Spleen (tissue), 11 donors: ENCODE data around the gene KIF16B. TPM values are rescaled to one million over a fixed set of nuclear protein-coding genes. Genes with fewer than 3 reads are reported as not detected.

Source experiments
- DNase-seq: peaks from one replicate; pipeline ENCODE4 v3.0.0-alpha.2; 2020
- H3K27ac ChIP-seq, 8 donors: fragments of 200-600 bp; sonication (generic) in 7 of 8; 1 replicate in 4 of 8; 2 replicates in 4 of 8; pipeline versions ENCODE4 v1.5.0 to v1.8.0; 2016 to 2021; ENCODE audit warnings: inconsistent platforms in 4 of 8, mild to moderate bottlenecking in 4 of 8, moderate library complexity in 1 of 8
- H3K27me3 ChIP-seq, 7 donors: fragments of 200-600 bp; sonication (generic) in 6 of 7; replicated peaks in 1 of 7; 1 replicate in 4 of 7; 2 replicates in 3 of 7; pipeline versions ENCODE4 v1.5.0 to v1.8.0; 2016 to 2021; ENCODE audit warnings: inconsistent platforms in 3 of 7, mild to moderate bottlenecking in 1 of 7
- H3K36me3 ChIP-seq, 6 donors: fragments of 200-600 bp; sonication (generic) in 5 of 6; 1 replicate in 4 of 6; 2 replicates in 2 of 6; pipeline versions ENCODE4 v1.5.0 to v1.8.0; 2016 to 2021; ENCODE audit warnings: inconsistent platforms in 2 of 6
- H3K4me1 ChIP-seq, 6 donors: fragments of 200-600 bp; sonication (generic) in 5 of 6; 1 replicate in 3 of 6; 2 replicates in 3 of 6; pipeline versions ENCODE4 v1.5.0 to v1.8.0; 2016 to 2021; ENCODE audit warnings: inconsistent platforms in 3 of 6
- H3K4me3 ChIP-seq, 8 donors: fragments of 200-600 bp; sonication (generic) in 7 of 8; 1 replicate in 4 of 8; 2 replicates in 4 of 8; pipeline versions ENCODE4 v1.5.0 to v1.8.0; 2016 to 2021; ENCODE audit warnings: inconsistent platforms in 4 of 8, mild to moderate bottlenecking in 4 of 8, moderate library complexity in 2 of 8
- H3K9me3 ChIP-seq, 8 donors: fragments of 200-600 bp; sonication (generic) in 7 of 8; 1 replicate in 4 of 8; 2 replicates in 4 of 8; pipeline versions ENCODE4 v1.5.0 to v1.8.0; 2016 to 2021; ENCODE audit warnings: inconsistent platforms in 4 of 8
- POLR2A ChIP-seq, 3 donors: fragments of 450-650 bp; IDR thresholded peaks; one replicate each; pipeline ENCODE4 v1.5.1; 2017; ENCODE audit warnings: antibody characterized with exemption in 3 of 3, mild to moderate bottlenecking in 1 of 3
- POLR2AphosphoS5 ChIP-seq, 3 donors: sonication (generic); formaldehyde crosslinking; IDR thresholded peaks; one replicate each; pipeline ENCODE4 v1.5.1; 2017; ENCODE audit warnings: antibody characterized with exemption in 3 of 3
- WGBS, 5 donors: extraction: QIAGEN DNeasy Blood & Tissue Kit in 3 of 5; methylation state at CpG; one replicate each; pipeline versions ENCODE4 v1.1.5 to v1.1.7; 2013 to 2018; 5-methylcytosine and 5-hydroxymethylcytosine counted together
- intact Hi-C: fragments of 100-400 bp; cut with DNase I; formaldehyde crosslinking; loops from one replicate; pipeline ENCODE4 v1.15.0; 2023; ENCODE audit warnings: low total_unique reads
- polyA plus RNA-seq, 3 donors: library from polyadenylated mRNA; stranded (reverse); fragments of 200-250 nt; gene quantifications; one replicate each; pipeline ENCODE4 v1.2.1, GENCODE V29; 2013
- total RNA-seq, 7 donors: library from RNA; depleted of rRNA in 3 of 7; stranded (reverse); fragments of >200 nt in 3 of 7; fragmentation: NEBNext Ultra II Directional in 4 of 7; extraction: Animal tissue kit (Norgen Biotek cat#: 25700) in 4 of 7; gene quantifications; one replicate each; pipeline versions ENCODE4 v1.1.0 to v1.2.1, GENCODE V29; 2016 to 2021
- TF ChIP-seq, protein P1 (sequence below), 11 experiments: fragments of 200-600 bp in 7 of 11; fragments of 450-650 bp in 4 of 11; sonication (generic) in 4 of 11; IDR thresholded peaks in 8 of 11; conservative IDR thresholded peaks in 3 of 11; 1 replicate in 7 of 11; 2 replicates in 4 of 11; pipeline versions ENCODE4 v1.4.0 to v1.8.0; 2016 to 2021; ENCODE audit warnings: antibody characterized with exemption in 11 of 11, inconsistent platforms in 4 of 11, mild to moderate bottlenecking in 1 of 11
- donor health status: healthy with polysubstance abuse.
- donor health status: DM: no; HTN: no; CAD: no; lungs with moderate emphysema.
- donor health status: DM: no; HTN: no; CAD: no.
- donor health status: Bipolar disorder and iron deficiency.
- donor health status: healthy.
- donor health status: DM: no; HTN: no; CAD: no.
- donor health status: DM: yes; HTN: yes; CAD: no.

KIF16B gene
- total and polyA plus RNA-seq, 10 donors: 3.0 to 30.1 (median 21.2) TPM

DNA sequence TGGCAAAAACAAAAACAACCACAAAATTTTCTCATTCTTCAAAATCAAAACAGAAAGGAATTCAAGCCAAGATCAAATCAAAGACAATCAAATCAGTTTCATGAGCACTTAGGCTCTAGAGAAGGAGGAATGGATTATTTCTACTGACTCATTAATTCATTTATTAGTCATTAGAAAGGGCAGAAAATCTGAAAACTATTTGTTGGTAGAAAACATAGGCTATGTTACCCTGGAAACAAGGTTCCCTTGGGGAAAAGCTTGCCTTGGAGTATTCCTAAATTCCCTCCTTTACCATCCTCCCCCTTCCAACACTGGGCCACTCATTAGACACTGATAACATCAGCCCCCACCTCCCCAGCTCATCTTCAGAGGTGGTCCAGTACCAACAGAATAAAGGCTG lies 17.5 kb downstream of the KIF16B start:
- Histone ChIP-seq H3K4me1 (peaks cover 0 to 14% (median 5%) of the 10 kb centered on the region in 6 donors), H3K36me3 (no peaks in the 10 kb centered on the region), H3K27ac (no peak overlapping the region), H3K9me3 (peaks cover 0 to 2% (median 0%) of the 10 kb centered on the region in 8 donors), H3K27me3 (no peaks in the 10 kb centered on the region), H3K4me3 (no peak overlapping the region)
- TF ChIP-seq, protein P1, sequence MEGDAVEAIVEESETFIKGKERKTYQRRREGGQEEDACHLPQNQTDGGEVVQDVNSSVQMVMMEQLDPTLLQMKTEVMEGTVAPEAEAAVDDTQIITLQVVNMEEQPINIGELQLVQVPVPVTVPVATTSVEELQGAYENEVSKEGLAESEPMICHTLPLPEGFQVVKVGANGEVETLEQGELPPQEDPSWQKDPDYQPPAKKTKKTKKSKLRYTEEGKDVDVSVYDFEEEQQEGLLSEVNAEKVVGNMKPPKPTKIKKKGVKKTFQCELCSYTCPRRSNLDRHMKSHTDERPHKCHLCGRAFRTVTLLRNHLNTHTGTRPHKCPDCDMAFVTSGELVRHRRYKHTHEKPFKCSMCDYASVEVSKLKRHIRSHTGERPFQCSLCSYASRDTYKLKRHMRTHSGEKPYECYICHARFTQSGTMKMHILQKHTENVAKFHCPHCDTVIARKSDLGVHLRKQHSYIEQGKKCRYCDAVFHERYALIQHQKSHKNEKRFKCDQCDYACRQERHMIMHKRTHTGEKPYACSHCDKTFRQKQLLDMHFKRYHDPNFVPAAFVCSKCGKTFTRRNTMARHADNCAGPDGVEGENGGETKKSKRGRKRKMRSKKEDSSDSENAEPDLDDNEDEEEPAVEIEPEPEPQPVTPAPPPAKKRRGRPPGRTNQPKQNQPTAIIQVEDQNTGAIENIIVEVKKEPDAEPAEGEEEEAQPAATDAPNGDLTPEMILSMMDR (IDR thresholded peaks at IDR 0.05 in 8 of 11, conservative IDR thresholded peaks at IDR 0.05 in 3 of 11): no peak
- no peak for TF ChIP-seq POLR2A (IDR thresholded peaks at IDR 0.05)
- TF ChIP-seq POLR2AphosphoS5 (IDR thresholded peaks at IDR 0.05): no peak
- intact Hi-C loops: no loop called here
- no peak for DNase-seq

DNA sequence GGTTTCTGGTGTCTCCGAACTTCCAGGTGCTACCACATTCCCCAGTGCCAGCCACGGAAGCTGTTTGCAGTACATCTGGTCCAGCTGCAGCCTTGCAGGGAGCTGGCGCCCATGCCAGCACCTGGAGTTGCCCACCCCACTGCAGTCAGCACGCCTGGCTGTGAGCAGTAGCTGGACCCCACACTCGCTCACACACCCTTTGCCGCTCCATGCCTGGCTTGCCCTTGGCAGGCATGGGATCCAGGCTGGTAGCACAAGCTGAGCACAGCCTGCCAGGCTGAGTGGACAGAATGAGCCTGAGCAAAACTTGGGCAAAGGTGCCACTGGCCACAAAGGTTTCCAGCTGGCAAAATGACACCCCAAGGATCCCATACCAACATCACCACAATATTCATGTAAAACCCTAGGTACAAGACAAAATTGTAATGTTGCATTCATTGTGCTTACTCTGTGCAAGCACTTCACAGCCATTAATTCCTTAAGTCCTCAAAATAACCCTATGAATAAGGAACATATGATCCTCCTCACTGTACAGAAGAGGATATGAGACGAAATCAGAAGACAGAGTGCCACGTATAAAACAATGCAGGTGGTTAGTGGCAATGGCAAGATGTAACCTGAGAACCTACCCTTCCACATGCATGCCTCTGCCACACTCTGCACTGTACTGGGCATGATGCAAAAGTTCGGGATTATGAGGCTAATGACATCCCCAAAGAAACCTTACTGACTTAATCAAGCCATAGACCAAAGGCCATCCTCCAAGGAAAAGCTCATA lies 18.3 kb downstream of the KIF16B start:
- TF ChIP-seq POLR2AphosphoS5 (IDR thresholded peaks at IDR 0.05): no peak
- TF ChIP-seq, protein P1 (IDR thresholded peaks at IDR 0.05 in 8 of 11, conservative IDR thresholded peaks at IDR 0.05 in 3 of 11): no peak
- TF ChIP-seq POLR2A (IDR thresholded peaks at IDR 0.05): no peak

DNA sequence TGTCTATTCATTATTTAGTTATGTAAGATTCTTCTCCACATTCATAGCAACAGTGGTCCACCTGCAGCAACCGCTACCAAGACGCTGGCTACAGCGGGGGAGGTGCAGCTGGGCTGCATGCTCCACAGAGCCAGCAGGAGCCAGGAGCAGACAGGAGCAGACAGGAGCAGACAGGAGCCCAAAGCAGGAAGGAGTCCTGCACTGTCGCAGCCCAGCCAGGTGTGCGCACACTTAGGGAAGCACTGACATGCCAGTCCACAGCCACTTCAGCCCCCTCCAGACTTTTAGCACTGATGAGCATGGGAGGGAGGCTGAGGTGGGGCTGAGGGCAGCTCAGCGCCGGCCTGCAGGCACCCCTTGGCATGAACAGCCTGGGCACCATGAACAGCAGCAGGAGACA lies 19.6 kb downstream of the KIF16B start:
- TF ChIP-seq POLR2AphosphoS5 (IDR thresholded peaks at IDR 0.05): no peak
- no peak for TF ChIP-seq POLR2A (IDR thresholded peaks at IDR 0.05)
- TF ChIP-seq, protein P1 (IDR thresholded peaks at IDR 0.05 in 8 of 11, conservative IDR thresholded peaks at IDR 0.05 in 3 of 11): no peak
- Histone ChIP-seq H3K36me3 (no peaks in the 10 kb centered on the region), H3K4me1 (peaks cover 0 to 14% (median 5%) of the 10 kb centered on the region in 6 donors), H3K4me3 (no peak overlapping the region), H3K27me3 (no peaks in the 10 kb centered on the region), H3K27ac (no peak overlapping the region), H3K9me3 (peaks cover 0 to 7% (median 0%) of the 10 kb centered on the region in 8 donors)
- intact Hi-C loops: no loop called here
- no peak for DNase-seq
- 80 to 97% (median 82%) methylated on average over 4 to 7 of the region's 7 CpGs for WGBS, 5 donors

More for the DNA sequence above, 18.3 kb downstream of the KIF16B start:
- Histone ChIP-seq H3K9me3 (peaks cover 0 to 7% (median 0%) of the 10 kb centered on the region in 8 donors), H3K36me3 (no peaks in the 10 kb centered on the region), H3K4me1 (peaks cover 0 to 14% (median 5%) of the 10 kb centered on the region in 6 donors), H3K4me3 (no peak overlapping the region), H3K27ac (no peak overlapping the region), H3K27me3 (no peaks in the 10 kb centered on the region)
- 79 to 91% (median 89%) methylated on average over 7 to 9 of the region's 9 CpGs for WGBS, 5 donors
- intact Hi-C loops: no loop called here
- no peak for DNase-seq

DNA sequence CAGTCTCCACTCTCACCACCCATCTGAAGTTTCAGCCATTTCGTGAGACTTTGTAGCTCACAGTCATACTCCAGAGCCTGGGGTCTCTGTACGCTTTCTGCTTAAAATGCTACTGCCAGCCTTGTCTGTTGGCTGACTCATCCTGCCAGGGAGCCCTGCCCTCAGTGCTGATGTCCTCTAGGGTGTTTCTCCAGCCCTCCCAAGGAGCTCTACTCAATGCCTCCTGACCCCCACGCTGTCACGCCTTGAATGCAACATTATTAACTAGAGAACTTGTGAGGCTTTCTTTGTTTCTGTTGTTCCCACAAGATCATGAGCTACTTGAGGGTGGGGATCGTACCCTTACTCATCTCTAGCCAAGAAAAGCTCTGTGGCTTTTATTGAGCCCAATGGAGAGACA lies 20.1 kb downstream of the KIF16B start:
- peak overlapping the region in 1 of 8 donors; percentile 29 for H3K27ac ChIP-seq
- TF ChIP-seq POLR2AphosphoS5 (IDR thresholded peaks at IDR 0.05): no peak
- TF ChIP-seq, protein P1 (IDR thresholded peaks at IDR 0.05 in 8 of 11, conservative IDR thresholded peaks at IDR 0.05 in 3 of 11): no peak
- TF ChIP-seq POLR2A (IDR thresholded peaks at IDR 0.05): no peak
- no peak for DNase-seq
- 94 to 96% (median 96%) methylated on average over 5 of the region's 5 CpGs for WGBS, 5 donors
- peaks cover 0 to 14% (median 5%) of the 10 kb centered on the region in 6 donors for H3K4me1 ChIP-seq
- H3K9me3 ChIP-seq: peaks cover 0 to 7% (median 0%) of the 10 kb centered on the region in 8 donors
- no peaks in the 10 kb centered on the region for H3K27me3 ChIP-seq
- H3K36me3 ChIP-seq: no peaks in the 10 kb centered on the region
- H3K4me3 ChIP-seq: no peak overlapping the region
- intact Hi-C loops: no loop called here
